Thyroid gland (tissue), 4 donors: ENCODE measurements around the gene CCDC80. TPM values are rescaled to one million over a fixed set of nuclear protein-coding genes. Genes with fewer than 3 reads are reported as not detected.

Source experiments
- DNase-seq, 2 donors: peaks; one replicate each; pipeline ENCODE4 v3.0.0-alpha.2; 2019
- H3K27ac ChIP-seq, 3 donors: fragments of 200-600 bp; sonication (generic); 1 replicate in 2 of 3; 2 replicates in 1 of 3; pipeline ENCODE4 v1.5.1; 2016 to 2019; ENCODE audit warnings: mild to moderate bottlenecking in 1 of 3, moderate library complexity in 1 of 3
- H3K27me3 ChIP-seq: fragments of 200-600 bp; sonication (generic); one replicate; pipeline ENCODE4 v1.5.1; 2019
- H3K36me3 ChIP-seq, 2 donors: fragments of 200-600 bp; sonication (generic); one replicate each; pipeline ENCODE4 v1.5.1; 2016 to 2019
- H3K4me1 ChIP-seq, 2 donors: fragments of 200-600 bp; sonication (generic); one replicate each; pipeline ENCODE4 v1.5.1; 2017 to 2019
- H3K4me3 ChIP-seq, 3 donors: fragments of 200-600 bp; sonication (generic); replicated peaks in 1 of 3; 1 replicate in 2 of 3; 2 replicates in 1 of 3; pipeline ENCODE4 v1.5.1; 2016; ENCODE audit warnings: mild to moderate bottlenecking in 1 of 3
- H3K9me3 ChIP-seq: fragments of 200-600 bp; sonication (generic); one replicate; pipeline ENCODE4 v1.5.1; 2017
- POLR2A ChIP-seq, 2 donors: fragments of 450-650 bp; IDR thresholded peaks; one replicate each; pipeline ENCODE4 v1.6.1; 2017; ENCODE audit warnings: antibody characterized with exemption in 2 of 2, mild to moderate bottlenecking in 2 of 2, moderate library complexity in 1 of 2
- WGBS, 2 donors: methylation state at CpG; one replicate each; pipeline ENCODE4 v1.1.5; 2017; 5-methylcytosine and 5-hydroxymethylcytosine counted together
- intact Hi-C: fragments of 100-400 bp; cut with DNase I; formaldehyde crosslinking; loops from one replicate; pipeline ENCODE4 v1.15.1; 2023
- total RNA-seq, 4 donors: library from RNA; depleted of rRNA; stranded (reverse); fragments of >200 nt; gene quantifications; one replicate each; pipeline ENCODE4 v1.2.3, GENCODE V29; 2016
- TF ChIP-seq, protein P1 (sequence below), 6 experiments: fragments of 200-600 bp in 3 of 6; fragments of 450-650 bp in 3 of 6; sonication (generic) in 3 of 6; IDR thresholded peaks; one replicate each; pipeline ENCODE4 v1.5.1; 2016 to 2019; ENCODE audit warnings: antibody characterized with exemption in 6 of 6, mild to moderate bottlenecking in 2 of 6, inconsistent platforms in 1 of 6, moderate library complexity in 1 of 6

CCDC80 gene
- total RNA-seq, 4 donors from 2014 or later: 41.5 to 100 (median 63.7) TPM

- no peaks in the 10 kb centered on the region for H3K4me1 ChIP-seq
- no peak overlapping the region for H3K27ac ChIP-seq
- TF ChIP-seq, protein P1, sequence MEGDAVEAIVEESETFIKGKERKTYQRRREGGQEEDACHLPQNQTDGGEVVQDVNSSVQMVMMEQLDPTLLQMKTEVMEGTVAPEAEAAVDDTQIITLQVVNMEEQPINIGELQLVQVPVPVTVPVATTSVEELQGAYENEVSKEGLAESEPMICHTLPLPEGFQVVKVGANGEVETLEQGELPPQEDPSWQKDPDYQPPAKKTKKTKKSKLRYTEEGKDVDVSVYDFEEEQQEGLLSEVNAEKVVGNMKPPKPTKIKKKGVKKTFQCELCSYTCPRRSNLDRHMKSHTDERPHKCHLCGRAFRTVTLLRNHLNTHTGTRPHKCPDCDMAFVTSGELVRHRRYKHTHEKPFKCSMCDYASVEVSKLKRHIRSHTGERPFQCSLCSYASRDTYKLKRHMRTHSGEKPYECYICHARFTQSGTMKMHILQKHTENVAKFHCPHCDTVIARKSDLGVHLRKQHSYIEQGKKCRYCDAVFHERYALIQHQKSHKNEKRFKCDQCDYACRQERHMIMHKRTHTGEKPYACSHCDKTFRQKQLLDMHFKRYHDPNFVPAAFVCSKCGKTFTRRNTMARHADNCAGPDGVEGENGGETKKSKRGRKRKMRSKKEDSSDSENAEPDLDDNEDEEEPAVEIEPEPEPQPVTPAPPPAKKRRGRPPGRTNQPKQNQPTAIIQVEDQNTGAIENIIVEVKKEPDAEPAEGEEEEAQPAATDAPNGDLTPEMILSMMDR (IDR thresholded peaks at IDR 0.05): no peak
- TF ChIP-seq POLR2A (IDR thresholded peaks at IDR 0.05): no peak
- no peaks in the 10 kb centered on the region for H3K36me3 ChIP-seq
- H3K27me3 ChIP-seq: no peaks in the 10 kb centered on the region
- H3K4me3 ChIP-seq: no peak overlapping the region
- no peak for DNase-seq
- H3K9me3 ChIP-seq: no peaks in the 10 kb centered on the region
- intact Hi-C loops: no loop called here
These were observed 42.2 kb downstream of the CCDC80 start for GRCh38 chr3:112598731-112599130.

GRCh38 chr3:112597945-112598344, 43.0 kb downstream of the CCDC80 start:
- no peak for DNase-seq
- 98 to 100% methylated on average over 2 of the region's 2 CpGs for WGBS, 2 donors
- Histone ChIP-seq H3K4me3 (no peak overlapping the region), H3K36me3 (no peaks in the 10 kb centered on the region), H3K9me3 (no peaks in the 10 kb centered on the region), H3K27ac (no peak overlapping the region), H3K27me3 (no peaks in the 10 kb centered on the region), H3K4me1 (no peaks in the 10 kb centered on the region)
- intact Hi-C loops: no loop called here
- TF ChIP-seq POLR2A (IDR thresholded peaks at IDR 0.05): no peak
- TF ChIP-seq, protein P1 (IDR thresholded peaks at IDR 0.05): no peak

- Histone ChIP-seq H3K4me1 (no peaks in the 10 kb centered on the region), H3K27me3 (no peaks in the 10 kb centered on the region), H3K4me3 (no peak overlapping the region), H3K27ac (no peak overlapping the region), H3K36me3 (no peaks in the 10 kb centered on the region), H3K9me3 (no peaks in the 10 kb centered on the region)
- no peak for DNase-seq
- 77 to 90% methylated on average over 2 of the region's 2 CpGs for WGBS, 2 donors
- intact Hi-C loops: no loop called here
- TF ChIP-seq, protein P1 (IDR thresholded peaks at IDR 0.05): no peak
- no peak for TF ChIP-seq POLR2A (IDR thresholded peaks at IDR 0.05)
These were observed 46.1 kb downstream of the CCDC80 start for GRCh38 chr3:112594856-112595255.

GRCh38 chr3:112593258-112593657, 47.7 kb downstream of the CCDC80 start:
- TF ChIP-seq POLR2A (IDR thresholded peaks at IDR 0.05): no peak
- TF ChIP-seq, protein P1 (IDR thresholded peaks at IDR 0.05): no peak
- Histone ChIP-seq H3K27me3 (no peaks in the 10 kb centered on the region), H3K4me3 (no peak overlapping the region), H3K36me3 (no peaks in the 10 kb centered on the region), H3K9me3 (no peaks in the 10 kb centered on the region), H3K27ac (no peak overlapping the region), H3K4me1 (no peaks in the 10 kb centered on the region)
- DNase-seq: no peak
- intact Hi-C loops: no loop called here

DNA sequence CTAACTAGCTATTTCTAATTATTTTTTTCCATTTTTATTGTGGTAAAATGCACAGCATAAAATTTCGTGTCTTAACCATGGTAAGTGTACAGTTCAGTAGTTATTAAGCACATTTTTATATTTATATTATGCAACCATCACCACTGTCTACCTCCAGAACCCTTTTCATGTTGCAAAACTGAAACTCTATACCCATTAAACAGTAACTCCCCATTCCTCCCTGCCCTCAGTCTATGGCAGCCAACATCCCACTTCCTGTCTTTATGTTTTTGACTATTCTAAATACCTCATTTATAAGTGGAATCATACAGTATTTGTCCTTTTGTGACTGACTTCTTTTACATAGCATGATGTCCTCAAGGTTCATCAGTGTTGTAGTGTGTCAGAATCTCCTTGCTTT, 53.6 kb downstream of the CCDC80 start:
- Histone ChIP-seq H3K36me3 (peaks cover 0 to 13% of the 10 kb centered on the region in 2 donors), H3K4me1 (no peaks in the 10 kb centered on the region), H3K27me3 (no peaks in the 10 kb centered on the region), H3K4me3 (no peak overlapping the region), H3K27ac (no peak overlapping the region), H3K9me3 (no peaks in the 10 kb centered on the region)
- no peak for DNase-seq
- TF ChIP-seq, protein P1 (IDR thresholded peaks at IDR 0.05): no peak
- TF ChIP-seq POLR2A (IDR thresholded peaks at IDR 0.05): no peak
- intact Hi-C loops: loop anchor here (10.0 kb wide), 2 partner anchors 117 to 387 kb away; partner anchors contain the start of gene CD200R1
- 92 to 97% methylated on average over 1 of the region's 1 CpG for WGBS, 2 donors
